GM19438 (cell line): ENCODE measurements around the gene NEURL1.

ENCODE experiments used
- ATAC-seq: cut with Tn5 transposase; IDR thresholded peaks from one replicate; pipeline ENCODE4 v1.9.1; 2021; ENCODE audit warnings: low read depth; ENCODE audit not compliant: unreplicated experiment

Gene NEURL1

DNA sequence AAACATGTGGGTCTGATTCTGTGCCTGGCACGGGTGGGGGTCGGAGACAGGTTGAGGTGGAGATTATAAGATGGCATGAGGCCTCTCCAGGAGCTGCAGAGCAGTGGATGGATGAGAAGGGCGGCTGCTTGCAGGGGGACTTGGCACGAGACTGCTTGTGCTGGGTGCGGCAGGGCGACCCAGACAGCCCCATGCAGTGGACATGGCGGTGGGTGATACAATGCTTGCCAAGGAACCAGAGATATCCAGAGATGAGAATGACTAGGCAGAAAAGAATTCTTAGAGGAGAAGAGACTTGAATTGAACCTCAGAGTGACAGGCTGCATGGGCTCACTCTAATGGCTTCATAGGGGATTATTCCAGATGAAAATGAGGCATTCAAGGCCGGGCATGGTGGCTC, 145.4 kb downstream of the NEURL1 start:
- ATAC-seq: no peak

DNA sequence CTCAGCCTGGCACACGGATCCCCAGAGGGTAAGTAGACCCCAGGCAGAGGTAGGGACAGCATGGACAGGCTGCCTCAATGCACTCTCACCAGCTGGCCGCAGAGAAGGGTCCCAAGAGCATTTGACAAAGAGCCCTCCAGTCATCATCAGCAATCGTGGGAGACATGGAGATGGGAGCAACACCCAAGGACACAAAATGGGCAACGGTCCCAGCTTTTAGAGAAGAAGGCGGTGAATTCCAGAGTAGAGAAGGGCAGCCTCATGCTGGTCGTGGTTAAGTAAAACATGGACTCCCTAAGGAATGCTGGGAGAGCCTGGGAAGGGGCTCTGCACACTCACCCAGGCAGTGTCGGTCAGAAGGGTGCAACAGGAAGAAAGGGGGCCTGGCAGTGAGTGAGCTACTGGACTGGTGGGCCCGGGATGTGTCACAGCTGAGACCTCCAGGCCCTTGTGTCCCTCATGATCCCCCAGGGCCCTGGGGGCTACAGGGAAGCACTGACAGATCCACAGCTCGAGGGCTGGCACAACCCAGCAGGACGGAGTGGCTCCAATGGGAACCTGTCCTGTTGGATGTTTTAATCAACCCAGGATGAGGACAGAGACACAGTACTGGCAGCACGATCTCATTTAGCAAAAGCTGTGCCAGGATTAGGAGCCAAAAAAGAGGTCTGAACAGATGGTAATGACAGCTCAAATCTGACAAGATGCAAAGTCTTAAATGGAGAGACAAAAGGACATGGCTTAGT, 147.1 kb downstream of the NEURL1 start:
- ATAC-seq: no peak

DNA sequence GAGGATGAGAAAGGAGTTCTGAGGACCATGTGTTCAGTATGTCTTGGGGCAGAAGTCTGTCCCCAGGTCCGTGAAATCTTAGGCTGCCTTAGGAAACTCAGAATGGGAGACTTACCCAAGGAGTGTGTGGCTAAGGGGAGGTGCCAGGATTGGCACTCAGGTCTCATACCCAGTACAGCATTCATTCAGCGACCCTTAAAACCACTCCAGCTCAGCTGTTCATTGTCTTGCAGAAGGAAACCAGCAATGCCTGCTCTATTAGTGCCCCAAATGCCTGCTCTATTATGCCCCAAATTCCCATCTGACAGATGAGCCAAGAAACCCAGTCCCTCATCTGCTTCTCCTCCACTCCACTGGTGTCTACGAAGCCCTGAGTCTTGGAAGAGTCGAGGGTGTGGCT, 147.8 kb downstream of the NEURL1 start:
- ATAC-seq: no peak
